ENCODE measurements around the gene PDCD5.

DNA sequence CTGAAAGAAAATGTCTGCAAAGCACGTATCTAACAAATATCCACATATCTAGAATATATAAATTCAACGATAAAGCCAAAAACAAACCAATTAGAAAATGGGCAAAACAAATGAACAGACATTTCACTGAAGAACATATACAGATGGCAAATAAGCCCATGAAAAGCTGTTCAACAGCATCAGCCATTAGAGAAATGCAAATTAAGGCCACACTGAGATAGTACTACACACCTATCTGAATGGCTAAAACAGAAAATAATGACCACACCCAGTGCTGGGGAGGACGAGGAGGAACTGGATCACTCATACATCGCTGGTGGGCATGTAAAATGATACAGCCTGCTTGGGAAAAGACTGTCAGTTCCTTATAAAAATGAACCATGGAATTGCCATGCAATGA, 32.0 kb downstream of the PDCD5 start:
- TF ChIP-seq, protein P1, sequence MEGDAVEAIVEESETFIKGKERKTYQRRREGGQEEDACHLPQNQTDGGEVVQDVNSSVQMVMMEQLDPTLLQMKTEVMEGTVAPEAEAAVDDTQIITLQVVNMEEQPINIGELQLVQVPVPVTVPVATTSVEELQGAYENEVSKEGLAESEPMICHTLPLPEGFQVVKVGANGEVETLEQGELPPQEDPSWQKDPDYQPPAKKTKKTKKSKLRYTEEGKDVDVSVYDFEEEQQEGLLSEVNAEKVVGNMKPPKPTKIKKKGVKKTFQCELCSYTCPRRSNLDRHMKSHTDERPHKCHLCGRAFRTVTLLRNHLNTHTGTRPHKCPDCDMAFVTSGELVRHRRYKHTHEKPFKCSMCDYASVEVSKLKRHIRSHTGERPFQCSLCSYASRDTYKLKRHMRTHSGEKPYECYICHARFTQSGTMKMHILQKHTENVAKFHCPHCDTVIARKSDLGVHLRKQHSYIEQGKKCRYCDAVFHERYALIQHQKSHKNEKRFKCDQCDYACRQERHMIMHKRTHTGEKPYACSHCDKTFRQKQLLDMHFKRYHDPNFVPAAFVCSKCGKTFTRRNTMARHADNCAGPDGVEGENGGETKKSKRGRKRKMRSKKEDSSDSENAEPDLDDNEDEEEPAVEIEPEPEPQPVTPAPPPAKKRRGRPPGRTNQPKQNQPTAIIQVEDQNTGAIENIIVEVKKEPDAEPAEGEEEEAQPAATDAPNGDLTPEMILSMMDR (IDR thresholded peaks at IDR 0.05), result no peak
- TF ChIP-seq POLR2A (IDR thresholded peaks at IDR 0.05), result no peak
